DND-41 (cell line): ENCODE measurements around the gene GRAMD4.

Source experiments
- ATAC-seq: fragments of 200-7000 bp; cut with Tn5 transposase; 3 replicates; pipeline ENCODE4 v1.9.1; 2021; ENCODE audit warnings: low read depth; ENCODE audit not compliant: insufficient read depth
- DNase-seq: peaks from one replicate; pipeline ENCODE4 v3.0.0-alpha.2; 2020
- H2AFZ ChIP-seq: 2 replicates; pipeline ENCODE4 v1.6.0; 2012; ENCODE audit warnings: low read depth, low read length
- H3K27ac ChIP-seq: 2 replicates; pipeline ENCODE4 v1.5.1; 2012; ENCODE audit warnings: low read length, inconsistent platforms
- H3K27me3 ChIP-seq: fragments of 200-600 bp; sonication (generic); 2 replicates; pipeline ENCODE4 v1.6.0; 2012; ENCODE audit warnings: low read length, mild to moderate bottlenecking, inconsistent platforms; ENCODE audit not compliant: insufficient read depth, poor library complexity
- H3K36me3 ChIP-seq: 2 replicates; pipeline ENCODE4 v1.5.1; 2012; ENCODE audit warnings: low read length, inconsistent platforms; ENCODE audit not compliant: insufficient read depth
- H3K4me1 ChIP-seq: 2 replicates; pipeline ENCODE4 v1.5.1; 2012; ENCODE audit warnings: mild to moderate bottlenecking, low read length; ENCODE audit not compliant: insufficient read depth
- H3K4me2 ChIP-seq: 2 replicates; pipeline ENCODE4 v1.6.0; 2012; ENCODE audit warnings: mild to moderate bottlenecking, moderate library complexity, low read length, inconsistent platforms; ENCODE audit not compliant: insufficient read depth
- H3K4me3 ChIP-seq, 2 experiments: fragments of 200-600 bp in 1 of 2; shearing (Covaris generic) in 1 of 2; 2 replicates each; pipeline ENCODE4 v1.5.1; 2012 to 2016; ENCODE audit warnings: inconsistent platforms in 2 of 2, low read length in 2 of 2, mild to moderate bottlenecking in 2 of 2, low read depth in 1 of 2, moderate library complexity in 1 of 2
- H3K79me2 ChIP-seq: 2 replicates; pipeline ENCODE4 v1.6.0; 2012; ENCODE audit warnings: low read length, inconsistent platforms; ENCODE audit not compliant: insufficient read depth
- H3K9ac ChIP-seq: 2 replicates; pipeline ENCODE4 v1.6.0; 2012; ENCODE audit warnings: low read depth, mild to moderate bottlenecking, inconsistent platforms, low read length, moderate library complexity
- H3K9me3 ChIP-seq: 2 replicates; pipeline ENCODE4 v1.5.1; 2012; ENCODE audit warnings: low read length, moderate library complexity, mild to moderate bottlenecking, inconsistent platforms; ENCODE audit not compliant: insufficient read depth, severe bottlenecking
- H4K20me1 ChIP-seq: 2 replicates; pipeline ENCODE4 v1.6.0; 2012; ENCODE audit warnings: low read length; ENCODE audit not compliant: insufficient read depth
- CTCF ChIP-seq: IDR thresholded peaks from 2 replicates; pipeline ENCODE4 v1.5.1; 2012; ENCODE audit warnings: borderline replicate concordance, low read length, moderate library complexity, mild to moderate bottlenecking; ENCODE audit not compliant: poor library complexity, severe bottlenecking; ENCODE audit errors: extremely low read depth
- EZH2 ChIP-seq: IDR thresholded peaks from 3 replicates; pipeline ENCODE4 v1.6.1; 2012; ENCODE audit warnings: borderline replicate concordance, low read depth, mild to moderate bottlenecking, moderate library complexity, low read length, inconsistent platforms; ENCODE audit not compliant: severe bottlenecking

The GRAMD4 gene

GRCh38 chr22:46668116-46668515, 47.9 kb downstream of the GRAMD4 start:
- no peak for ATAC-seq
- Histone ChIP-seq H3K4me1 (no peaks in the 10 kb centered on the region), H3K4me2 (no peak overlapping the region)

DNA sequence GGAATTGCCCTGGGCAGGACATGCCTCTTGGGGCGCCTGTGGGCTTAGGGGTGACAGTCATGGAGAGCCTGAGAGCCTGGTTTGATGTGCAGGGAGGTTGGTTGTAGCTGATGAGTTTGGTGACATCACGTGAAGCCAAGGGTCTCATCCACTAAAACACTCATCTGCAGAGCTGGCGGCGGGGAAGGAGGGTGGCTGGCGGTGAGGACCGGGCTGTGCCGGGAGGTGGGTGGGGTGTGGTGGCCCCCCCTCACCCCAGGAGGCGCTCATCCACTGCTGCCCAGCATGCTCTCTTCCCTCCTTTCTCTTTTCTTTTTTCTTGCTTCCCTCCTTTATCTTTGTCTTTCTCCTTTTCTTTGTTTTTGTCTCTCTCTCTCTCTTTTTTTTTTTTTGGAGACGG, 49.0 kb downstream of the GRAMD4 start:
- peaks cover 10% of the 10 kb centered on the region; the same call in 1 of the 2 replicates for H3K79me2 ChIP-seq
- H3K4me3 ChIP-seq, result no peak overlapping the region
- H3K4me2 ChIP-seq, result no peak overlapping the region
- no peak overlapping the region for H3K27ac ChIP-seq
- no peaks in the 10 kb centered on the region for H3K9me3 ChIP-seq
- no peaks in the 10 kb centered on the region for H3K4me1 ChIP-seq
- no peak overlapping the region for H2AFZ ChIP-seq
- peaks cover 95% of the 10 kb centered on the region for H3K36me3 ChIP-seq
- H3K9ac ChIP-seq, result no peak overlapping the region
- DNase-seq, result no peak
- H4K20me1 ChIP-seq, result peaks cover 31% of the 10 kb centered on the region
- no peak for TF ChIP-seq EZH2
- no peak for TF ChIP-seq CTCF
- ATAC-seq, result no peak
- H3K27me3 ChIP-seq, result no peaks in the 10 kb centered on the region

More at GRCh38 chr22:46668116-46668515, 47.9 kb downstream of the GRAMD4 start:
- no peaks in the 10 kb centered on the region for H3K9me3 ChIP-seq
- no peak overlapping the region for H2AFZ ChIP-seq
- H3K27me3 ChIP-seq, result no peaks in the 10 kb centered on the region
- H3K9ac ChIP-seq, result no peak overlapping the region
- H3K36me3 ChIP-seq, result peaks cover 95% of the 10 kb centered on the region
- H3K79me2 ChIP-seq, result peaks cover 10% of the 10 kb centered on the region; the same call in 1 of the 2 replicates
- no peak overlapping the region for H3K4me3 ChIP-seq
- DNase-seq, result no peak
- TF ChIP-seq EZH2 (no peak), CTCF (no peak)
- peaks cover 41% of the 10 kb centered on the region for H4K20me1 ChIP-seq
- H3K27ac ChIP-seq, result no peak overlapping the region

DNA sequence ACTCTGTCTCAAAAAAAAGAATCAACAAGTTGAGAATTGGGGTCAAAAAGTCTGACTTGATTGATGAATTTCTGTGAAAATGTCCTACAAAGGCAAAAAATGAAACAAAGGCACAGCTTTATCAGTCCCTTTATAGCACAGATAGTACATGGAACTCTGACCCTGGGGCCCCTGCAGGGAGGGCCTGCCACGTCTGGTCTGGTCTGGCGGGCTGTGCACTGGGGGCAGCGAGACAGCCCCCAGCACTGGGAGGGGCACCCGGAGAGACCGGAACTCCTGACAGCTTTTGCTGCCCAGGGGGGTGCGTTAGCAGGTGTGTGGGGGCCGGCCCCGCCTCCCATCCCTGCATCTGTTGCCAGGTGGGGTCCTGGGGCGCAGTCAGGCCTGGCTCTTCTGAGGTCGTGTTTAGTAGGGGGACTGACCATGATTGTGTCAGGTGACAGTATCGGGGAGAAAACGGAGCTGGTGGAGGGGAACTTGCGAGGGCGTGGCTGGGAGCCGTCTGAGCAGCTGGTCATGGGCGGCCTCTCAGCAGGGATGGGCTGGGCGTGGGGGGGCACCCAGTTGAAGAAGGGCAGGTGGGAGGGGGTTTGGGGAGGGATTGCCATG, 51.7 kb downstream of the GRAMD4 start:
- H3K4me1 ChIP-seq, result no peaks in the 10 kb centered on the region
- TF ChIP-seq EZH2 (no peak), CTCF (no peak)
- H3K9me3 ChIP-seq, result no peaks in the 10 kb centered on the region
- H3K36me3 ChIP-seq, result peaks cover 95% of the 10 kb centered on the region
- no peak overlapping the region for H3K4me2 ChIP-seq
- H4K20me1 ChIP-seq, result peaks cover 23% of the 10 kb centered on the region
- H3K27ac ChIP-seq, result no peak overlapping the region
- no peaks in the 10 kb centered on the region for H3K27me3 ChIP-seq
- no peak overlapping the region for H3K4me3 ChIP-seq
- no peaks in the 10 kb centered on the region; the same call in 1 of the 2 replicates for H3K79me2 ChIP-seq
- DNase-seq (no peak), ATAC-seq (no peak; the same call in 2 of the 3 replicates)
- no peak overlapping the region for H2AFZ ChIP-seq
- no peak overlapping the region for H3K9ac ChIP-seq

DNA sequence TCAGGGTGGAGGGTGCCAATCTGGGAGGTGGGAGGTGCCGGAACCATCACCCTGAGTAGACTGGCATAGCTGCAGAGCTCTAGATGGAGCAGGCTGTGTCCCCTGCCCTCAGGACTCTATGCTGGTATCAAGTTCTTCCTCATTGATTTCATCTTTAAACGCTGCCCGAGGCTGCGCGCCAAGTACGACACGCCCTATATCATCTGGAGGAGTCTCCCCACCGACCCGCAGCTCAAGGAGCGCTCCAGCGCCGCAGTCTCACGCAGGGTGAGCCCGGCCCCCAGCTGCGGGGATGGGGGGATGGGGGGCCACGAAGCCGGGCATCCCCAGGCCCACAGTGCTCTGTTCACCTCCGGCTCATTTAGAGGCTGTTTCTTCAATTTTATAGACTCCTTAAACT, 52.5 kb downstream of the GRAMD4 start:
- H3K4me2 ChIP-seq, result no peak overlapping the region
- H3K4me1 ChIP-seq, result no peaks in the 10 kb centered on the region
- no peak overlapping the region for H3K9ac ChIP-seq
- H3K79me2 ChIP-seq, result no peaks in the 10 kb centered on the region; the same call in 1 of the 2 replicates
- no peak overlapping the region for H2AFZ ChIP-seq
- H3K36me3 ChIP-seq, result peaks cover 95% of the 10 kb centered on the region
- no peaks in the 10 kb centered on the region for H3K27me3 ChIP-seq
- DNase-seq (no peak), ATAC-seq (no peak)
- H4K20me1 ChIP-seq, result peaks cover 23% of the 10 kb centered on the region
- H3K4me3 ChIP-seq, result no peak overlapping the region
- no peak for TF ChIP-seq CTCF
- TF ChIP-seq EZH2, result no peak
- H3K27ac ChIP-seq, result no peak overlapping the region
- no peaks in the 10 kb centered on the region for H3K9me3 ChIP-seq
